ENCODE results near the gene GDAP2.
"Not testable (repeated sequence)": the region's sequence is repeated elsewhere in the genome, so short reads cannot be mapped to it uniquely, and the experiment has no call there.

Gene GDAP2

GRCh38 chr1:117929343-117930172 lies at the start of gene GDAP2, which contains the start of gene WDR3:
TSS of gene GDAP2 (minus strand) at chr1:117929621. CDS start at chr1:117920357, 9,264 bp downstream.
TSS of gene WDR3 (plus strand) at chr1:117929739. CDS start at chr1:117933320, 3,581 bp downstream.
- peak; percentile 96 for DNase-seq (ENCODE audit: low read depth)

- DNase-seq (ENCODE audit: low read depth): no peak
Observed at GRCh38 chr1:117976381-117976780, 47.0 kb upstream of the GDAP2 start.

GRCh38 chr1:117971777-117972176 lies 42.4 kb upstream of the GDAP2 start:
- no peak for DNase-seq (ENCODE audit: low read depth)

- no peak for DNase-seq (ENCODE audit: low read depth)
Observed at GRCh38 chr1:117970252-117970651, 40.8 kb upstream of the GDAP2 start.

- DNase-seq (ENCODE audit: low read depth): no peak
Observed at GRCh38 chr1:117967881-117968280, 38.5 kb upstream of the GDAP2 start.

- peak; percentile 3 for DNase-seq (ENCODE audit: low read depth)
Observed at GRCh38 chr1:117967477-117967876, 38.1 kb upstream of the GDAP2 start.

GRCh38 chr1:117964290-117965038 lies 35.0 kb upstream of the GDAP2 start:
- no peak for DNase-seq (ENCODE audit: low read depth)

- DNase-seq (ENCODE audit: low read depth): no peak
Observed at GRCh38 chr1:117959364-117959763, 29.9 kb upstream of the GDAP2 start.

GRCh38 chr1:117952386-117952785 lies 23.0 kb upstream of the GDAP2 start:
- DNase-seq (ENCODE audit: low read depth): no peak

GRCh38 chr1:117942293-117942692 lies 12.9 kb upstream of the GDAP2 start:
- DNase-seq (ENCODE audit: low read depth): no peak

- no peak for DNase-seq (ENCODE audit: low read depth)
Observed at GRCh38 chr1:117933769-117934168, 4.3 kb upstream of the GDAP2 start.

GRCh38 chr1:117932576-117932975 lies 3.2 kb upstream of the GDAP2 start:
- DNase-seq (ENCODE audit: low read depth): no peak

GRCh38 chr1:117930484-117930883 lies 1.1 kb upstream of the GDAP2 start:
- no peak for DNase-seq (ENCODE audit: low read depth)

- no peak for DNase-seq (ENCODE audit: low read depth)
Observed at GRCh38 chr1:117930173-117930447, 689 bp upstream of the GDAP2 start.

- DNase-seq (ENCODE audit: low read depth): peak; percentile 32
Observed at GRCh38 chr1:117928881-117929342, 509 bp downstream of the GDAP2 start.

- DNase-seq (ENCODE audit: low read depth): no peak
Observed at GRCh38 chr1:117925981-117926380, 3.4 kb downstream of the GDAP2 start.

GRCh38 chr1:117922717-117923116 lies 6.7 kb downstream of the GDAP2 start:
- DNase-seq (ENCODE audit: low read depth): not testable (repeated sequence)

- no peak for DNase-seq (ENCODE audit: low read depth)
Observed at GRCh38 chr1:117921991-117922390, 7.4 kb downstream of the GDAP2 start.

GRCh38 chr1:117919376-117919775 lies 10.0 kb downstream of the GDAP2 start:
- no peak for DNase-seq (ENCODE audit: low read depth)

GRCh38 chr1:117911051-117911450 lies 18.4 kb downstream of the GDAP2 start:
- DNase-seq (ENCODE audit: low read depth): no peak

GRCh38 chr1:117905019-117905418 lies 24.4 kb downstream of the GDAP2 start:
- no peak for DNase-seq (ENCODE audit: low read depth)

- no peak for DNase-seq (ENCODE audit: low read depth)
Observed at GRCh38 chr1:117904485-117904884, 24.9 kb downstream of the GDAP2 start.

GRCh38 chr1:117902944-117903343 lies 26.5 kb downstream of the GDAP2 start:
- DNase-seq (ENCODE audit: low read depth): no peak

All from GM04504 (cell line).